ENCODE results near the gene NRXN3. TPM values are rescaled to one million over a fixed set of nuclear protein-coding genes. Genes with fewer than 3 reads are reported as not detected.

NRXN3 gene
- total RNA-seq, 1 donor from 2014 or later = 11.4 TPM

- H3K36me3 Mint-ChIP-seq = no peaks in the 10 kb centered on the region
- no peak for DNase-seq (ENCODE audit: low spot score in 2 of 2, unreplicated experiment in 2 of 2)
- H3K27ac Mint-ChIP-seq = no peak overlapping the region
- H3K4me3 Mint-ChIP-seq = no peak overlapping the region
- H3K27me3 Mint-ChIP-seq (ENCODE audit: low read depth) = no peaks in the 10 kb centered on the region
- H3K4me1 Mint-ChIP-seq = peaks cover 10% of the 10 kb centered on the region
- no peak for TF ChIP-seq CTCF (IDR thresholded peaks at IDR 0.05; ENCODE audit: unreplicated experiment)
- no peaks in the 10 kb centered on the region for H3K9me3 Mint-ChIP-seq
Observed at GRCh38 chr14:79826362-79826761, 1656.2 kb downstream of the NRXN3 start.

GRCh38 chr14:79829405-79830166, 1659.4 kb downstream of the NRXN3 start:
- no peaks in the 10 kb centered on the region for H3K9me3 Mint-ChIP-seq
- DNase-seq (ENCODE audit: low spot score in 2 of 2, unreplicated experiment in 2 of 2) = no peak
- no peaks in the 10 kb centered on the region for H3K36me3 Mint-ChIP-seq
- TF ChIP-seq CTCF (IDR thresholded peaks at IDR 0.05; ENCODE audit: unreplicated experiment) = no peak
- no peak overlapping the region for H3K4me3 Mint-ChIP-seq
- H3K27ac Mint-ChIP-seq = no peak overlapping the region
- no peaks in the 10 kb centered on the region for H3K27me3 Mint-ChIP-seq (ENCODE audit: low read depth)
- peaks cover 2% of the 10 kb centered on the region for H3K4me1 Mint-ChIP-seq

- no peaks in the 10 kb centered on the region for H3K27me3 Mint-ChIP-seq (ENCODE audit: low read depth)
- H3K4me1 Mint-ChIP-seq = no peaks in the 10 kb centered on the region
- H3K36me3 Mint-ChIP-seq = no peaks in the 10 kb centered on the region
- H3K9me3 Mint-ChIP-seq = no peaks in the 10 kb centered on the region
- no peak for DNase-seq (ENCODE audit: low spot score in 2 of 2, unreplicated experiment in 2 of 2)
- no peak overlapping the region for H3K27ac Mint-ChIP-seq
- no peak for TF ChIP-seq CTCF (IDR thresholded peaks at IDR 0.05; ENCODE audit: unreplicated experiment)
- H3K4me3 Mint-ChIP-seq = no peak overlapping the region
Observed at GRCh38 chr14:79831195-79831892, 1661.2 kb downstream of the NRXN3 start.

- H3K4me1 Mint-ChIP-seq = no peaks in the 10 kb centered on the region
- no peak overlapping the region for H3K27ac Mint-ChIP-seq
- DNase-seq (ENCODE audit: low spot score in 2 of 2, unreplicated experiment in 2 of 2) = no peak
- no peaks in the 10 kb centered on the region for H3K36me3 Mint-ChIP-seq
- no peak for TF ChIP-seq CTCF (IDR thresholded peaks at IDR 0.05; ENCODE audit: unreplicated experiment)
- H3K27me3 Mint-ChIP-seq (ENCODE audit: low read depth) = no peaks in the 10 kb centered on the region
- H3K4me3 Mint-ChIP-seq = no peak overlapping the region
- no peaks in the 10 kb centered on the region for H3K9me3 Mint-ChIP-seq
Observed at GRCh38 chr14:79833781-79834180, 1663.6 kb downstream of the NRXN3 start.

GRCh38 chr14:79834868-79835267, 1664.7 kb downstream of the NRXN3 start:
- Mint-ChIP-seq H3K4me1 (no peaks in the 10 kb centered on the region), H3K36me3 (no peaks in the 10 kb centered on the region), H3K9me3 (no peaks in the 10 kb centered on the region), H3K27me3 (ENCODE audit: low read depth) (no peaks in the 10 kb centered on the region), H3K4me3 (no peak overlapping the region), H3K27ac (no peak overlapping the region)
- no peak for TF ChIP-seq CTCF (IDR thresholded peaks at IDR 0.05; ENCODE audit: unreplicated experiment)
- DNase-seq (ENCODE audit: low spot score in 2 of 2, unreplicated experiment in 2 of 2) = no peak

All from mesothelial cell of epicardium (in vitro differentiated cells).